Endothelial cell of umbilical vein (primary cell): ENCODE measurements around the gene GALNT17.

ENCODE experiments used
- CTCF ChIP-seq, 2 donors: IDR thresholded peaks; 1 replicate in 1 of 2; 2 replicates in 1 of 2; pipeline ENCODE4 v1.5.1; 2011; ENCODE audit warnings: low read length in 2 of 2, mild to moderate bottlenecking in 2 of 2, moderate library complexity in 2 of 2, control low read depth in 1 of 2, inconsistent platforms in 1 of 2, low read depth in 1 of 2; ENCODE audit not compliant: insufficient read depth in 1 of 2; ENCODE audit errors: extremely low read depth in 1 of 2
- EZH2 ChIP-seq: IDR thresholded peaks from 2 replicates; pipeline ENCODE4 v1.6.1; 2012; ENCODE audit warnings: borderline replicate concordance, low read depth, mild to moderate bottlenecking, moderate library complexity, low read length, inconsistent platforms; ENCODE audit not compliant: severe bottlenecking
- FOS ChIP-seq: IDR thresholded peaks from 2 replicates; pipeline ENCODE4 v1.6.1; 2011; ENCODE audit warnings: mild to moderate bottlenecking, low read length, moderate library complexity, borderline replicate concordance; ENCODE audit not compliant: insufficient read depth
- JUN ChIP-seq: IDR thresholded peaks from 2 replicates; pipeline ENCODE4 v1.6.1; 2011; ENCODE audit warnings: borderline replicate concordance, low read depth; ENCODE audit not compliant: insufficient read length, insufficient read depth
- MAX ChIP-seq: IDR thresholded peaks from 2 replicates; pipeline ENCODE4 v1.6.1; 2011; ENCODE audit not compliant: insufficient read depth, insufficient read length
- POLR2A ChIP-seq: IDR thresholded peaks from 2 replicates; pipeline ENCODE4 v1.6.1; 2012; ENCODE audit warnings: low read depth, mild to moderate bottlenecking, control low read depth, low read length
- POLR2AphosphoS5 ChIP-seq: IDR thresholded peaks from 2 replicates; pipeline ENCODE4 v1.6.1; 2012; ENCODE audit warnings: low read depth, mild to moderate bottlenecking, control low read depth, low read length, moderate library complexity; ENCODE audit not compliant: insufficient read depth

- TF ChIP-seq CTCF (IDR thresholded peaks at IDR 0.05; ENCODE audit: extremely low read depth in 1 of 2, insufficient read depth in 1 of 2, low read depth in 1 of 2, low read length in 2 of 2) (no peak), FOS (no peak), POLR2AphosphoS5 (no peak), POLR2A (no peak), EZH2 (no peak), JUN (no peak), MAX (no peak)
Observed at GRCh38 chr7:71652510-71652909, 520.6 kb downstream of the GALNT17 start.
